Uterus (tissue), 2 donors: ENCODE results near the gene C2CD2L.

Experiments
- POLR2A ChIP-seq, 2 donors: fragments of 450-650 bp; IDR thresholded peaks; one replicate each; pipeline ENCODE4 v1.6.1; 2016; ENCODE audit warnings: antibody characterized with exemption in 2 of 2, mild to moderate bottlenecking in 1 of 2, moderate library complexity in 1 of 2
- TF ChIP-seq, protein P1 (sequence below), 4 experiments: fragments of 200-600 bp in 2 of 4; fragments of 450-650 bp in 2 of 4; sonication (generic) in 2 of 4; IDR thresholded peaks; one replicate each; pipeline ENCODE4 v1.5.1; 2016 to 2019; ENCODE audit warnings: antibody characterized with exemption in 4 of 4, mild to moderate bottlenecking in 2 of 4, moderate library complexity in 1 of 4

DNA sequence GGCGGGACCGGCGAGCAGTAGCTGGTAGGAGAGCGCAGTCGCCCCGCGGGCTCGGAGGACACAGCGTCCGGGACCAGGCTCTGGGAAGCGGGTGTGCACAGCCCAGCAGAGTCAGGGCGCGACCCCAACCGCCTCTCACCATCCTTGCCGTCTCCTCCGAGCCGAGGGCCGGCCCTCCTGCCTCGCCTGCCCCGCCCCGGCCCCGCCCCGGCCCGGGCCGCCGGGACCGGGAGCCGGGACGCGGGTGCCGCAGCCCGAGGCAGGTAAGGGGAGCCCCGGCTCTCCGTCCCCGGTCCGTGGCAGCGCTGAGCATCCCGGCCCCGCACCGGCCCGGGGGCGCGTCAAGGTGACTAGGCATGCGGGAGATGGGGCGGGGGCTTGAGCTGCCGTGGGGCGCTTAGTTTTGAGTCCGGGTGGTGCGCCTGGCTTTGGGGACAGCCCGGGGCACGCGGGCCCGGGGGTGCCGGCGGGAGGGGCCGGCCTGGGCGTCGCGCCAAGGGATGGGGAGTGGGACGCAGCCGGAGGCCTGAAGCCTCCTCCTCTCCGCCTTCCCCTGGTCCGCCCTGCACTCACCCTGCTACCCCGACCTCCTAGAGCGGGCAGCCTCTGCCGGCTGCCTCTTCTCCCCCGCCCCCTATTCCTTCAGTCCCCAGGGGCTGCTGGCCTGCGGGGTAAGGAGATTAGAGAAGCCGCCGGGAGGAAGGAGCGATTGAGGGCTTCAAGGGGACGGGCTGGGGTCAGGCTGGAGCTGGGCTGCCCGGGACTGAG is 42.1 kb downstream of the C2CD2L start, which contains the start of gene ABCG4:
- TF ChIP-seq POLR2A (IDR thresholded peaks at IDR 0.05) = no peak
- TF ChIP-seq, protein P1, sequence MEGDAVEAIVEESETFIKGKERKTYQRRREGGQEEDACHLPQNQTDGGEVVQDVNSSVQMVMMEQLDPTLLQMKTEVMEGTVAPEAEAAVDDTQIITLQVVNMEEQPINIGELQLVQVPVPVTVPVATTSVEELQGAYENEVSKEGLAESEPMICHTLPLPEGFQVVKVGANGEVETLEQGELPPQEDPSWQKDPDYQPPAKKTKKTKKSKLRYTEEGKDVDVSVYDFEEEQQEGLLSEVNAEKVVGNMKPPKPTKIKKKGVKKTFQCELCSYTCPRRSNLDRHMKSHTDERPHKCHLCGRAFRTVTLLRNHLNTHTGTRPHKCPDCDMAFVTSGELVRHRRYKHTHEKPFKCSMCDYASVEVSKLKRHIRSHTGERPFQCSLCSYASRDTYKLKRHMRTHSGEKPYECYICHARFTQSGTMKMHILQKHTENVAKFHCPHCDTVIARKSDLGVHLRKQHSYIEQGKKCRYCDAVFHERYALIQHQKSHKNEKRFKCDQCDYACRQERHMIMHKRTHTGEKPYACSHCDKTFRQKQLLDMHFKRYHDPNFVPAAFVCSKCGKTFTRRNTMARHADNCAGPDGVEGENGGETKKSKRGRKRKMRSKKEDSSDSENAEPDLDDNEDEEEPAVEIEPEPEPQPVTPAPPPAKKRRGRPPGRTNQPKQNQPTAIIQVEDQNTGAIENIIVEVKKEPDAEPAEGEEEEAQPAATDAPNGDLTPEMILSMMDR (IDR thresholded peaks at IDR 0.05) = no peak
